ENCODE results near the gene SLC16A11.

GRCh38 chr17:7004398-7005253, 39.3 kb downstream of the SLC16A11 start:
- peak; percentile 96 for TF ChIP-seq CTCF (IDR thresholded peaks at IDR 0.05)
- no peak for TF ChIP-seq MAX (IDR thresholded peaks at IDR 0.05)
- TF ChIP-seq POLR2A (IDR thresholded peaks at IDR 0.05; ENCODE audit: low read length), result no peak
- TF ChIP-seq USF2 (IDR thresholded peaks at IDR 0.05), result no peak
- TF ChIP-seq MYC (IDR thresholded peaks at IDR 0.05; ENCODE audit: borderline replicate concordance, low read length), result no peak
